Mucosa of descending colon (tissue), 3 donors: ENCODE results near the gene GLCCI1. TPM values are rescaled to one million over a fixed set of nuclear protein-coding genes. Genes with fewer than 3 reads are reported as not detected.

Experiments
- ATAC-seq: fragments of 200-7000 bp; cut with Tn5 transposase; one replicate; pipeline ENCODE4 v1.9.1; 2020; ENCODE audit warnings: mild to moderate bottlenecking, moderate library complexity
- DNase-seq, 3 donors: peaks; one replicate each; pipeline ENCODE4 v3.0.0-alpha.2; 2020
- H3K36me3 ChIP-seq: fragments of 200-600 bp; one replicate; pipeline ENCODE4 v1.8.0; 2021; ENCODE audit warnings: low read depth, mild to moderate bottlenecking
- H3K4me1 ChIP-seq: fragments of 200-600 bp; one replicate; pipeline ENCODE4 v1.8.0; 2021; ENCODE audit warnings: low read depth, mild to moderate bottlenecking
- H3K4me3 ChIP-seq: fragments of 200-600 bp; one replicate; pipeline ENCODE4 v1.8.0; 2021; ENCODE audit warnings: mild to moderate bottlenecking
- H3K9me3 ChIP-seq: fragments of 200-600 bp; one replicate; pipeline ENCODE4 v1.8.0; 2021; ENCODE audit warnings: mild to moderate bottlenecking
- CTCF ChIP-seq: fragments of 200-600 bp; IDR thresholded peaks from one replicate; pipeline ENCODE4 v1.8.0; 2022; ENCODE audit warnings: antibody characterized with exemption, mild to moderate bottlenecking
- intact Hi-C, 2 donors: fragments of 100-400 bp; cut with DNase I in 1 of 2; cut with micrococcal nuclease in 1 of 2; formaldehyde crosslinking; loops; one replicate each; pipeline versions ENCODE4 v1.11.0 to v1.11.1; 2022; cut with DNase I, micrococcal nuclease
- total RNA-seq, 3 donors: library from RNA; stranded (reverse); fragmentation: NEBNext Ultra II Directional in 2 of 3; extraction: Animal tissue kit (Norgen Biotek cat#: 25700) in 2 of 3; gene quantifications; one replicate each; pipeline versions ENCODE4 v1.2.1 to v1.2.4, GENCODE V29; 2021 to 2023
- donor health status: DM: no; HTN: no; CAD: no; lungs with moderate emphysema.
- donor health status: DM: no; HTN: no; CAD: no.
- donor health status: DM: no; HTN: yes; CAD: no.

Gene GLCCI1
- total RNA-seq, 3 donors from 2014 or later, result 9.2 to 14.0 (median 12.3) TPM

GRCh38 chr7:7978860-7979259 is 10.3 kb downstream of the GLCCI1 start:
- no peaks in the 10 kb centered on the region for H3K9me3 ChIP-seq
- no peaks in the 10 kb centered on the region for H3K36me3 ChIP-seq
- intact Hi-C loops, result no loop called here
- no peak for TF ChIP-seq CTCF
- DNase-seq (no peak), ATAC-seq (no peak)
- H3K4me3 ChIP-seq, result no peak overlapping the region
- H3K4me1 ChIP-seq, result no peaks in the 10 kb centered on the region

GRCh38 chr7:7979558-7979957 is 11.0 kb downstream of the GLCCI1 start:
- no peaks in the 10 kb centered on the region for H3K4me1 ChIP-seq
- ATAC-seq, result no peak
- H3K9me3 ChIP-seq, result no peaks in the 10 kb centered on the region
- intact Hi-C loops, result no loop called here
- no peak overlapping the region for H3K4me3 ChIP-seq
- no peak for DNase-seq
- no peaks in the 10 kb centered on the region for H3K36me3 ChIP-seq
- no peak for TF ChIP-seq CTCF

- no peaks in the 10 kb centered on the region for H3K4me1 ChIP-seq
- no peak for TF ChIP-seq CTCF
Measured at GRCh38 chr7:7980134-7980533, 11.5 kb downstream of the GLCCI1 start.

GRCh38 chr7:7982904-7983303 is 14.3 kb downstream of the GLCCI1 start:
- Histone ChIP-seq H3K4me3 (no peak overlapping the region), H3K4me1 (no peaks in the 10 kb centered on the region), H3K9me3 (no peaks in the 10 kb centered on the region), H3K36me3 (no peaks in the 10 kb centered on the region)
- intact Hi-C loops, result no loop called here
- no peak for TF ChIP-seq CTCF
- DNase-seq, result no peak
- no peak for ATAC-seq

More at GRCh38 chr7:7980134-7980533, 11.5 kb downstream of the GLCCI1 start:
- H3K36me3 ChIP-seq, result no peaks in the 10 kb centered on the region
- H3K4me3 ChIP-seq, result no peak overlapping the region
- ATAC-seq (no peak), DNase-seq (no peak)
- no peaks in the 10 kb centered on the region for H3K9me3 ChIP-seq
- intact Hi-C loops, result no loop called here

GRCh38 chr7:7984424-7984823 is 15.8 kb downstream of the GLCCI1 start:
- intact Hi-C loops, result no loop called here
- no peaks in the 10 kb centered on the region for H3K9me3 ChIP-seq
- no peaks in the 10 kb centered on the region for H3K36me3 ChIP-seq
- DNase-seq, result no peak
- no peaks in the 10 kb centered on the region for H3K4me1 ChIP-seq
- TF ChIP-seq CTCF, result no peak
- H3K4me3 ChIP-seq, result no peak overlapping the region
- ATAC-seq, result no peak

- no peak for ATAC-seq
- Histone ChIP-seq H3K9me3 (peaks cover 16% of the 10 kb centered on the region), H3K4me3 (no peak overlapping the region), H3K36me3 (no peaks in the 10 kb centered on the region), H3K4me1 (no peaks in the 10 kb centered on the region)
- no peak for TF ChIP-seq CTCF
- no peak for DNase-seq
- intact Hi-C loops, result no loop called here
Measured at GRCh38 chr7:7988706-7989105, 20.1 kb downstream of the GLCCI1 start.
